Measurements from ENCODE around the gene HEMK1. TPM values are rescaled to one million over a fixed set of nuclear protein-coding genes. Genes with fewer than 3 reads are reported as not detected.
A peak's percentile ranks its signal among the peaks of the same experiment; 100 is the strongest.

HEMK1 gene, protein sequence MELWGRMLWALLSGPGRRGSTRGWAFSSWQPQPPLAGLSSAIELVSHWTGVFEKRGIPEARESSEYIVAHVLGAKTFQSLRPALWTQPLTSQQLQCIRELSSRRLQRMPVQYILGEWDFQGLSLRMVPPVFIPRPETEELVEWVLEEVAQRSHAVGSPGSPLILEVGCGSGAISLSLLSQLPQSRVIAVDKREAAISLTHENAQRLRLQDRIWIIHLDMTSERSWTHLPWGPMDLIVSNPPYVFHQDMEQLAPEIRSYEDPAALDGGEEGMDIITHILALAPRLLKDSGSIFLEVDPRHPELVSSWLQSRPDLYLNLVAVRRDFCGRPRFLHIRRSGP
- polyA plus RNA-seq (2012; ENCODE audit: insufficient read depth, insufficient read length, low read depth) = 20.3 TPM

DNA sequence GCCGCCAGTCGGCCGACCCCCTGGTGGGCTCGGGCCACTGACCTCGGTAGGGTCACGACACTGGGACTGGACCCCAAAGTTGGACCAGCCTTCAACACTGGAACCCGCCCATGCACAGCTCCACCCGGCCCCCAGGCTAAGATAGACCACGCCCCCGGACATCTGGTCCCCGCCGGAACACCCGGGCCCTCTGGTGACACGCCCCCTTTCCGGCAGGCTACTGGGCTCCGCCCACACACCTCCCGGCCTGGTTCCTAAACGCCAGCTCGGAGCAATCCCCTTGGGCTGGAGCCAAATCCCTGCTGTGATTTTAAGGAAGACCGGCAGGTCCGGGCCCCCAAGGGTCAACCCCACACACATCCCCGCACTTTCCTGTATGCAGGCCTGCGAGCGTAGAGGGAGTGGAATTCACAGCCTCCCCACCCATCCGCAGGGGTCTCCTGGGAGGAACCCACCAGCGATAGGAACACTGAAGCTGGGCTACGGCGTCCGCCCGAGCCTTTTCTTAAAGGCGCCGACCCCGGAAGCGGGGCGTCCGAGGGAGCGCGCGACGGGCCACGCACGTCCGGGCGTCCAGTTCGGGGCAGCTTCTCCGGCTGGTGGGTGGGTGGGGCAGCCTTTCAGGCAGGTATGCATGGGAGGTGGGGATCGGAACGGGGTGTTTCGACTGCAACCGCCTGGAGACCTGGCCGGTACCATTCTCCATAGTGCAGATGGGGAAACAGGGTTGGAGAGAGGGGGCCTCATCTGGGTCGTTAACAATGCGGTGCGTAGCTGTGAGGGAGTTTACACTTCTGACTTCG lies at the start of gene HEMK1:
HEMK1 (plus strand) TSS at position 576 of the 803 bp plus-strand sequence. CDS start 1,583 bp downstream, outside the sequence.
- TF ChIP-seq, protein P1, sequence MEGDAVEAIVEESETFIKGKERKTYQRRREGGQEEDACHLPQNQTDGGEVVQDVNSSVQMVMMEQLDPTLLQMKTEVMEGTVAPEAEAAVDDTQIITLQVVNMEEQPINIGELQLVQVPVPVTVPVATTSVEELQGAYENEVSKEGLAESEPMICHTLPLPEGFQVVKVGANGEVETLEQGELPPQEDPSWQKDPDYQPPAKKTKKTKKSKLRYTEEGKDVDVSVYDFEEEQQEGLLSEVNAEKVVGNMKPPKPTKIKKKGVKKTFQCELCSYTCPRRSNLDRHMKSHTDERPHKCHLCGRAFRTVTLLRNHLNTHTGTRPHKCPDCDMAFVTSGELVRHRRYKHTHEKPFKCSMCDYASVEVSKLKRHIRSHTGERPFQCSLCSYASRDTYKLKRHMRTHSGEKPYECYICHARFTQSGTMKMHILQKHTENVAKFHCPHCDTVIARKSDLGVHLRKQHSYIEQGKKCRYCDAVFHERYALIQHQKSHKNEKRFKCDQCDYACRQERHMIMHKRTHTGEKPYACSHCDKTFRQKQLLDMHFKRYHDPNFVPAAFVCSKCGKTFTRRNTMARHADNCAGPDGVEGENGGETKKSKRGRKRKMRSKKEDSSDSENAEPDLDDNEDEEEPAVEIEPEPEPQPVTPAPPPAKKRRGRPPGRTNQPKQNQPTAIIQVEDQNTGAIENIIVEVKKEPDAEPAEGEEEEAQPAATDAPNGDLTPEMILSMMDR (IDR thresholded peaks at IDR 0.05; ENCODE audit: low read depth, low read length) = no peak
- DNase-seq = peak; percentile 94
- Histone ChIP-seq H3K9me3 (no peaks in the 10 kb centered on the region), H3K27me3 (no peaks in the 10 kb centered on the region), H3K4me3 (ENCODE audit: low read depth, low read length) (peak within 1 kb of the TSS; percentile 83), H3K4me1 (peaks cover 3% of the 10 kb centered on the region; the same call in 1 of the 2 replicates), H3K36me3 (no peaks in the 10 kb centered on the region)

DNA sequence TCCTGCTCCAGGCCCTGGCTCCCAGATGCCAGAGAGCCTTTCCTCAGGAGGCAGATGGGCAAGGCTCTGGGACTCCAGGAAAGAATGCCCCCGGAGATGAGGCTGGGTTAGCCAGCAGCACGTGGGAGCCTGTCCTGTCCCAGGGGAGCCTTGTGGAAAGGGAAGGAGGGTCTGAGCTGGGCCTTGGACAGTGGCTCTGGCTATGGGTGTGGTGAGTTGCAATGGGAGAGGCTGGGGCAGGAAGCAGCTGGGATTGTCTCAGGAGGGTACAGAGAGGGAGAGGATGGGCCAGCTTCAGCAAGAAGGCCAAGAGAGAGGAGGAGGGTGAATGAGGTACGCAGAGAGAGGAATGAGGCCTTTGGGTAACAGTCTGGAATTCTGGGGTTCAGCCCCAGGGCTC lies 48.5 kb upstream of the HEMK1 start:
- no peak overlapping the region for H3K4me3 ChIP-seq (ENCODE audit: low read depth, low read length)
- no peaks in the 10 kb centered on the region for H3K36me3 ChIP-seq
- DNase-seq = peak; percentile 34
- peaks cover 24% of the 10 kb centered on the region for H3K4me1 ChIP-seq
- H3K9me3 ChIP-seq = no peaks in the 10 kb centered on the region
- TF ChIP-seq, protein P1 (IDR thresholded peaks at IDR 0.05; ENCODE audit: low read depth, low read length) = no peak
- no peaks in the 10 kb centered on the region for H3K27me3 ChIP-seq

DNA sequence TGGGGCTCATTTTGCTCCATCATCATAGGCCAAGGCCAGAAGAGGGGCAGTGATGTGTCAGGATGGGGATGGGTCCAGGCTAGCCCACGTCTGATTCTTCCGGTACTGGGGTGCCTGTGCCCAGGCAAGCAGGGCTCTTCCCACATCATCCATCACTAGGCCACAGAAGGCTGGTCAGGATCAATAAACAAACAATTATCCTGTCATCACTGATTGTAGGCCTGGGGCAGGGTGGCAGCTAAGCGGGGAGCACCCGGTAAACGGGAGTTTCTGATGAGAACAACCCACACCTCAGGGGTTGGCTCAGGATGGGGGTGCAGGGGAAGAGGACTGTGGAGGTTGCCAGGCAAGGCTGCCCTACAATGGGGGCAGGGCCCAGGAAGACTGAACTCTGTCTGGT lies 47.8 kb upstream of the HEMK1 start:
- no peaks in the 10 kb centered on the region for H3K27me3 ChIP-seq
- TF ChIP-seq, protein P1 (IDR thresholded peaks at IDR 0.05; ENCODE audit: low read depth, low read length) = no peak
- no peaks in the 10 kb centered on the region for H3K9me3 ChIP-seq
- DNase-seq = no peak
- no peak overlapping the region for H3K4me3 ChIP-seq (ENCODE audit: low read depth, low read length)
- peaks cover 24% of the 10 kb centered on the region for H3K4me1 ChIP-seq
- H3K36me3 ChIP-seq = no peaks in the 10 kb centered on the region

DNA sequence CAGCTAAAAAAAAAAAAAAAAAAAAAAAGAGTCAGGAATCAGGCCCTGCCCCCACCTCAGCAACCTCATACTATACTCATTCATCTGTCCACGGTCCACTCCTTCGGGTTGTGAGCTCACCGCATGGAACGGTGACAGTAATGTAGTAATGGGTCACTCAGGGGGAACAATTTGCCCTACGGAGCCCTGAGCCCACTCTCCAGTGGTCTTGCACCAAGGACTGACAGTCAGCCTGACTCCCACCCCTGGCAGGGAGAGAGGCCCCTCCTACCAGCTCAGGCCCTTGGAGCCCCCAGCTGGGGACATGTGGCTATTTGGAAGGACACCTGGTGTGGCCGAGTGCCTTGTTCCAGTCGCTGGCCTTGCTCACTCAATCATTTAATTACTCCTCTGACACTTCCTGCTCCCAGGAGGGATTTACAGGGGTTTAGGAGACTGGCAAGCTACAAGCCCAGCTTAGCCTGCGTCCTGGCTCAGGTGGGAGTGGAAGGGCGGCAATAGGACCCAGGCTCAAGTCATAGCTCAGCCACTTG lies 46.0 kb upstream of the HEMK1 start:
- DNase-seq = no peak
- H3K36me3 ChIP-seq = no peaks in the 10 kb centered on the region
- H3K27me3 ChIP-seq = no peaks in the 10 kb centered on the region
- TF ChIP-seq, protein P1 (IDR thresholded peaks at IDR 0.05; ENCODE audit: low read depth, low read length) = no peak
- peaks cover 14% of the 10 kb centered on the region for H3K4me1 ChIP-seq
- H3K9me3 ChIP-seq = no peaks in the 10 kb centered on the region
- no peak overlapping the region for H3K4me3 ChIP-seq (ENCODE audit: low read depth, low read length)

DNA sequence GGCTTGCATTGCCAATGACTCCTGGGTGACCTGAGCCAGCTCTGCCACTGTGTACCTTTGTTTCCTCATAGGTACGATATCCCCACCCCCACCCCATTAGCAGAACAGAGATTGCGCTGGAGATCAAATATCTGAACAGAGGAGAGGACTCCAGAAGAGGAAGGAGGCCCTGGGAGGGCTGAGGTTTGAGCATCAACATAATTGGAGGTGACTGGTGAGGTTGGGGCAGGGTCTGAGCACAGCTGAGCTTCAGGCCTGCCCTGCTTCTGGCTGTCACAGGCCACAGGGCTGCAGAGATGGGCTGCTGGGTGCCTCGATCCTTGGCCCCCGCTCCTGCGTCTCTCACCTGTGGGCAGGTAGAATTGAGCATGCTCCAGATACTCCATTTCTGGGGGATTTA lies 44.6 kb upstream of the HEMK1 start:
- Histone ChIP-seq H3K27me3 (no peaks in the 10 kb centered on the region), H3K4me1 (peaks cover 8% of the 10 kb centered on the region), H3K36me3 (no peaks in the 10 kb centered on the region), H3K4me3 (ENCODE audit: low read depth, low read length) (no peak overlapping the region), H3K9me3 (no peaks in the 10 kb centered on the region)
- no peak for DNase-seq
- TF ChIP-seq, protein P1 (IDR thresholded peaks at IDR 0.05; ENCODE audit: low read depth, low read length) = no peak

Data from BE2C (cell line).